Mucosa of stomach (tissue), 1 donor: ENCODE results near the gene TIMP3.
"Not testable (repeated sequence)": the region's sequence is repeated elsewhere in the genome, so short reads cannot be mapped to it uniquely, and the experiment has no call there.

Source experiments
- H3K27me3 ChIP-seq: one replicate; pipeline ENCODE4 v1.7.0; 2013; ENCODE audit warnings: mild to moderate bottlenecking, low read length; ENCODE audit not compliant: control insufficient read depth, insufficient read depth
- H3K36me3 ChIP-seq: one replicate; pipeline ENCODE4 v1.7.0; 2013; ENCODE audit warnings: low read length; ENCODE audit not compliant: control insufficient read depth, insufficient read depth
- H3K4me1 ChIP-seq: one replicate; pipeline ENCODE4 v1.7.0; 2013; ENCODE audit warnings: mild to moderate bottlenecking, low read length; ENCODE audit not compliant: control insufficient read depth, insufficient read depth
- H3K4me3 ChIP-seq: one replicate; pipeline ENCODE4 v1.7.0; 2013; ENCODE audit warnings: low read length
- H3K9ac ChIP-seq: one replicate; pipeline ENCODE4 v1.7.0; 2013; ENCODE audit warnings: mild to moderate bottlenecking, low read length, moderate library complexity
- H3K9me3 ChIP-seq: one replicate; pipeline ENCODE4 v1.7.0; 2013; ENCODE audit warnings: mild to moderate bottlenecking, low read length, moderate library complexity; ENCODE audit not compliant: control insufficient read depth
- donor health status: Pancreatic carcinoma.

Gene TIMP3

GRCh38 chr22:32801537-32802236 lies at the start of gene TIMP3:
TSS of gene TIMP3 (plus strand) at chr22:32801705. CDS start at chr22:32802002, 297 bp downstream.
- peaks cover 35% of the 10 kb centered on the region for H3K27me3 ChIP-seq
- no peaks in the 10 kb centered on the region for H3K9me3 ChIP-seq
- H3K9ac ChIP-seq, result peak within 1 kb of the TSS; percentile 34
- peaks cover 7% of the 10 kb centered on the region for H3K4me1 ChIP-seq
- H3K4me3 ChIP-seq, result no peak within 1 kb of the TSS
- no peaks in the 10 kb centered on the region for H3K36me3 ChIP-seq

DNA sequence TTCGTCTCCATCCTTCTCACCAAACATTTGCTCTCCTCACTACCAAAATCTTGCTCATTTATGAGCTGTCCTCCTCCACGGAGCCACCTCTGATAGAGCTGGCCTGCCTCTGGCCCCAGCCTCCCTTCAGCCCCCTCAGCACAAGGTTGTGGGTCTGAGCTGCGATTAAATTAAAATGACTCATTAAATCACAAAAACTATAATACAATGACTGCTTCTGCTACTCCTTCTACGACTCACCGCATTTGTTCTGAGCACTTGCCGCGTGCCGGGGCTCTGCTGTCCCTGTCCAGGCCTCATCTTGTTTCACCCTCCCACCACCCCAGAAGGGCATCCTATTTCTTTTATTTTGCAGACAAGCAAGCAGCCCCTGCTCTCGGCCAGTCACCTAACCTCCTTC lies 49.2 kb upstream of the TIMP3 start:
- H3K4me3 ChIP-seq, result no peak overlapping the region
- no peaks in the 10 kb centered on the region for H3K36me3 ChIP-seq
- H3K4me1 ChIP-seq, result no peaks in the 10 kb centered on the region
- H3K9ac ChIP-seq, result no peak overlapping the region
- no peaks in the 10 kb centered on the region for H3K27me3 ChIP-seq
- H3K9me3 ChIP-seq, result no peaks in the 10 kb centered on the region

- no peaks in the 10 kb centered on the region for H3K36me3 ChIP-seq
- H3K4me1 ChIP-seq, result no peaks in the 10 kb centered on the region
- no peaks in the 10 kb centered on the region for H3K27me3 ChIP-seq
- no peak overlapping the region for H3K4me3 ChIP-seq
- no peak overlapping the region for H3K9ac ChIP-seq
- no peaks in the 10 kb centered on the region for H3K9me3 ChIP-seq
These were observed 48.5 kb upstream of the TIMP3 start for GRCh38 chr22:32752816-32753520.

- Histone ChIP-seq H3K9ac (no peak overlapping the region), H3K9me3 (no peaks in the 10 kb centered on the region), H3K4me1 (no peaks in the 10 kb centered on the region), H3K27me3 (no peaks in the 10 kb centered on the region), H3K4me3 (no peak overlapping the region), H3K36me3 (no peaks in the 10 kb centered on the region)
These were observed 47.9 kb upstream of the TIMP3 start for GRCh38 chr22:32753591-32753990.

DNA sequence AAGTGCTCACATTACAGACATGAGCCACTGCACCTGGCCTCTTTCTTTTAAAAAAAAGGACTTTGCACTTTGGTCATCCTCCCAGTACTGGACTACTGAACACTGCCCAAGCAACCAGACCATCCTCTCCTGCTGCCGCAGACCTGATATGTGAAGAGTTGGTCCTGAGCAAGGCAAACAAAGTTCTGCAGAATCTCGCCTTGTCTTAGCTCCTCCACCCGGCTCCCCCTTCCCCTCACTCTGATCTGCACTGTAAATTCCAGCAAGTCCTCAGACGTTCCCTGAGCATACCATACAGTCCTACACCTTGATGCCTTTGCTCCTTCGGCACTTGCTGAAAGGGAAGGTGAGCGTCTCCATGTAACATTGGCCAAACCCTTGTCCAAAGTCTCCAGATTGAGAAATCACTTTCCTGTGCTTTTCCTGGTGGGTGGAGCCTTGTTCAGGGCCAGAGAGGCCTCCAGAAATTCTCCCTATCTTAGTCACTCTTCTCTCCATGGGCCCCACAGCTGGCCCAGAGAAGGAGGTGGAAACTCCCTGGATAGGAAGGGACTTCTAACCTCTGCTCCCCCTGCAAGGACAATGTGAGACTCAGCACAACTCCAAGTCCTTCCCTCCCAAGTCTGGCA lies 47.0 kb upstream of the TIMP3 start:
- Histone ChIP-seq H3K9me3 (no peaks in the 10 kb centered on the region), H3K36me3 (no peaks in the 10 kb centered on the region), H3K4me3 (no peak overlapping the region)

GRCh38 chr22:32757086-32757762 lies 44.3 kb upstream of the TIMP3 start:
- H3K9ac ChIP-seq, H3K9me3 ChIP-seq, H3K36me3 ChIP-seq, H3K27me3 ChIP-seq, H3K4me3 ChIP-seq, H3K4me1 ChIP-seq: not testable (repeated sequence)

More for the DNA sequence above, 47.0 kb upstream of the TIMP3 start:
- Histone ChIP-seq H3K9ac (no peak overlapping the region), H3K4me1 (no peaks in the 10 kb centered on the region), H3K27me3 (no peaks in the 10 kb centered on the region)

DNA sequence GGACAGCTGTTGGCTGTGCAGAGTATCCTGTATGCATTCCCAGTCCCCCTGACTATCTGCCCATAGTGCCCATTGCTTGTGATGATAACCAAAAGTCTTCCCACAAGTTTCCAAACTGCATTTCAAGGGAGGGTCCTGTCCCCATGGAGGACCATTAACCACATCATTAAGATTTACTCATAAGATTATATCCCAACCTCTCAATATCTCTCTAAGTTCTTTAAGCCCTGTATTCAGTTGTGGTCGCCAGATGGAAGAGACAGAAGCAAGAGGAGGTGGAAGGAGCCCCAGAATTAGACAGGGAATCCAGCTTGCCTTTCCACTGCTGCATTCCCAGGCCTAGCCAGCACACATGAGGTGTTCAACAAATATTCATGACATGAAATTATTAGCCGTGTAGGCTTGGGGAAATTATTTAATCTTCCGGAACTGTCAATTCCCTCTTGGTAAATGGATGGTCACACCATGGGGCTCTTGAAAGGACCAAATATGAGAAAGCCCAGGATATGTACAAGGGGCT lies 42.6 kb upstream of the TIMP3 start:
- H3K4me1 ChIP-seq, result no peaks in the 10 kb centered on the region
- no peak overlapping the region for H3K9ac ChIP-seq
- H3K27me3 ChIP-seq, result no peaks in the 10 kb centered on the region
- H3K9me3 ChIP-seq, result no peaks in the 10 kb centered on the region
- no peaks in the 10 kb centered on the region for H3K36me3 ChIP-seq
- no peak overlapping the region for H3K4me3 ChIP-seq

GRCh38 chr22:32760396-32760795 lies 41.1 kb upstream of the TIMP3 start:
- H3K9ac ChIP-seq, result no peak overlapping the region
- H3K4me3 ChIP-seq, result no peak overlapping the region
- no peaks in the 10 kb centered on the region for H3K27me3 ChIP-seq
- no peaks in the 10 kb centered on the region for H3K9me3 ChIP-seq
- no peaks in the 10 kb centered on the region for H3K36me3 ChIP-seq
- no peaks in the 10 kb centered on the region for H3K4me1 ChIP-seq

- Histone ChIP-seq H3K9ac (no peak overlapping the region), H3K4me1 (no peaks in the 10 kb centered on the region), H3K4me3 (no peak overlapping the region)
These were observed 40.7 kb upstream of the TIMP3 start for GRCh38 chr22:32760815-32761214.

GRCh38 chr22:32761251-32761903 lies 40.1 kb upstream of the TIMP3 start:
- Histone ChIP-seq H3K36me3 (no peaks in the 10 kb centered on the region), H3K4me1 (no peaks in the 10 kb centered on the region), H3K9ac (no peak overlapping the region), H3K27me3 (no peaks in the 10 kb centered on the region), H3K9me3 (no peaks in the 10 kb centered on the region), H3K4me3 (no peak overlapping the region)

More at GRCh38 chr22:32760815-32761214, 40.7 kb upstream of the TIMP3 start:
- Histone ChIP-seq H3K9me3 (no peaks in the 10 kb centered on the region), H3K36me3 (no peaks in the 10 kb centered on the region), H3K27me3 (no peaks in the 10 kb centered on the region)

GRCh38 chr22:32764330-32765131 lies 37.0 kb upstream of the TIMP3 start:
- Histone ChIP-seq H3K4me1 (no peaks in the 10 kb centered on the region), H3K9ac (no peak overlapping the region), H3K27me3 (no peaks in the 10 kb centered on the region), H3K4me3 (no peak overlapping the region), H3K36me3 (no peaks in the 10 kb centered on the region), H3K9me3 (no peaks in the 10 kb centered on the region)
